Activated B cell treated with CpG ODN at 0.5 μM for 24 hours (primary cell): ENCODE measurements around the gene FIP1L1. TPM values are rescaled to one million over a fixed set of nuclear protein-coding genes. Genes with fewer than 3 reads are reported as not detected.

Experiments used
- ATAC-seq: fragments of 200-7000 bp; cut with Tn5 transposase; one replicate; pipeline ENCODE4 v1.10.0; 2021; ENCODE audit warnings: low read depth, mild to moderate bottlenecking, moderate library complexity
- CTCF ChIA-PET: fragments of 350-600 bp; sonication (Branson Sonifier 250); formaldehyde crosslinking; loops from one replicate; lab custom pipeline; 2021; ENCODE audit warnings: antibody characterized with exemption; lab: Charles Lee
- POLR2A ChIA-PET: fragments of 350-600 bp; sonication (Branson Sonifier 250); formaldehyde crosslinking; loops from one replicate; lab custom pipeline; 2021; ENCODE audit warnings: antibody characterized with exemption; lab: Charles Lee
- DNase-seq: peaks from one replicate; pipeline ENCODE4 v3.0.0; 2022
- H3K27ac Mint-ChIP-seq: one replicate; pipeline ENCODE4 v1.8.0; 2020; ENCODE audit warnings: mixed read lengths
- H3K27me3 Mint-ChIP-seq: one replicate; pipeline ENCODE4 v1.8.0; 2021; ENCODE audit warnings: mixed read lengths
- H3K36me3 Mint-ChIP-seq: one replicate; pipeline ENCODE4 v1.8.0; 2021; ENCODE audit warnings: low read depth, mixed read lengths
- H3K4me1 Mint-ChIP-seq: one replicate; pipeline ENCODE4 v1.8.0; 2021; ENCODE audit warnings: mixed read lengths
- H3K4me3 Mint-ChIP-seq: one replicate; pipeline ENCODE4 v1.8.0; 2020; ENCODE audit warnings: mild to moderate bottlenecking, mixed read lengths
- H3K9me3 Mint-ChIP-seq: one replicate; pipeline ENCODE4 v1.8.0; 2020; ENCODE audit warnings: mixed read lengths
- intact Hi-C: fragments of 100-400 bp; cut with micrococcal nuclease; formaldehyde crosslinking; loops from one replicate; pipeline ENCODE4 v1.15.1; 2024
- total RNA-seq: library from RNA; stranded (reverse); gene quantifications from 2 replicates; pipeline ENCODE4 v1.2.3, GENCODE V29; 2022
- TF ChIP-seq, protein P1 (sequence below): fragments of 200-600 bp; IDR thresholded peaks from one replicate; pipeline ENCODE4 v1.8.0; 2022; ENCODE audit warnings: antibody characterized with exemption, mild to moderate bottlenecking

The FIP1L1 gene
- total RNA-seq, 1 donor from 2014 or later = 80.1 TPM

DNA sequence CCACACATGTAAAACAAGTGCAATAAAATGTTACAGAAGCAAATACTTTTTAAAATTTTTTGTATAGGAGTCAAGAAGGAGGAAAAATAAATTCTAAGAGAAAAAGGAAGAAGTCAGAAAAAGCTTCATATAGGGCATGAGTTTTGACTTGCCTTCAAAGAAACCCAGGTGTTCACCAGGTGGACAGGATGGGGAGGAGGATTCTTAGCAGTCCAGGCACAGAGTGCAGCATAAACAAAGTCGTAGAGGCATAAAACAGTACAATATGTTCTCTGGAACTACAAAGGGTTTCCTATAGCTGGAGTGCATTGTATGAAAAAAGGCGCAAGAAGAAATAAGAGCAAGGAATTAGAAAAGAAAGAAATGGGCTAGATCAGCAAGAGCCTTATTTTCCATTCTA is 9.7 kb upstream of the FIP1L1 start:
- no peak overlapping the region for H3K4me3 Mint-ChIP-seq
- no peak overlapping the region for H3K27ac Mint-ChIP-seq

DNA sequence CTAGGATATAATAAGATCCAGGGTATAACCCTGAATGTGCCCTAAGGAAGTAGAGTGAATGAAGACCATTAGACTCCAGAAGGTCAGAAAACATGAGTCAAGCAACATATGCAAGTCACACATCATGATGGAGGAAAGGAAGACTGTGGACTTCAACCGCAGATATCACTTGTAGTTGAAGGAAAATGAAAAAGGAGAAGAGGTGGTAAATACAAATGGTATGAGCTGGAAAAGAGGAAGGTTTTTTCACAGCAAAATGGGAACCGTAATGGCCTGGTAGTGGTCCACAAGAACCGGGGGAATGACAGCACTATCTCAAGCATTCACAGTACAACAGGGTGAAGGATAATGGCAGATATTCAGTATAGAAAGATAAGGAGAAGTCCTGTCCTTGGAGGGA is 6.4 kb upstream of the FIP1L1 start:
- intact Hi-C loops = no loop called here
- ChIA-PET CTCF (no interaction called here), POLR2A (no interaction called here)
- ATAC-seq = no peak
- TF ChIP-seq, protein P1, sequence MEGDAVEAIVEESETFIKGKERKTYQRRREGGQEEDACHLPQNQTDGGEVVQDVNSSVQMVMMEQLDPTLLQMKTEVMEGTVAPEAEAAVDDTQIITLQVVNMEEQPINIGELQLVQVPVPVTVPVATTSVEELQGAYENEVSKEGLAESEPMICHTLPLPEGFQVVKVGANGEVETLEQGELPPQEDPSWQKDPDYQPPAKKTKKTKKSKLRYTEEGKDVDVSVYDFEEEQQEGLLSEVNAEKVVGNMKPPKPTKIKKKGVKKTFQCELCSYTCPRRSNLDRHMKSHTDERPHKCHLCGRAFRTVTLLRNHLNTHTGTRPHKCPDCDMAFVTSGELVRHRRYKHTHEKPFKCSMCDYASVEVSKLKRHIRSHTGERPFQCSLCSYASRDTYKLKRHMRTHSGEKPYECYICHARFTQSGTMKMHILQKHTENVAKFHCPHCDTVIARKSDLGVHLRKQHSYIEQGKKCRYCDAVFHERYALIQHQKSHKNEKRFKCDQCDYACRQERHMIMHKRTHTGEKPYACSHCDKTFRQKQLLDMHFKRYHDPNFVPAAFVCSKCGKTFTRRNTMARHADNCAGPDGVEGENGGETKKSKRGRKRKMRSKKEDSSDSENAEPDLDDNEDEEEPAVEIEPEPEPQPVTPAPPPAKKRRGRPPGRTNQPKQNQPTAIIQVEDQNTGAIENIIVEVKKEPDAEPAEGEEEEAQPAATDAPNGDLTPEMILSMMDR = no peak
- Mint-ChIP-seq H3K4me3 (no peak overlapping the region), H3K4me1 (peaks cover 10% of the 10 kb centered on the region), H3K27me3 (peaks cover 18% of the 10 kb centered on the region), H3K27ac (no peak overlapping the region), H3K36me3 (peaks cover 5% of the 10 kb centered on the region), H3K9me3 (no peaks in the 10 kb centered on the region)
- no peak for DNase-seq

More for the DNA sequence above, 9.7 kb upstream of the FIP1L1 start:
- Mint-ChIP-seq H3K36me3 (peaks cover 12% of the 10 kb centered on the region), H3K27me3 (peaks cover 18% of the 10 kb centered on the region), H3K4me1 (peaks cover 32% of the 10 kb centered on the region), H3K9me3 (no peaks in the 10 kb centered on the region)
- ATAC-seq (no peak), DNase-seq (no peak)
- ChIA-PET CTCF (no interaction called here), POLR2A (no interaction called here)
- TF ChIP-seq, protein P1 = no peak
- intact Hi-C loops = loop anchor here (2.0 to 10.0 kb wide), 4 partner anchors 380 to 1525 kb away; partner anchors contain the start of genes CHIC2, DCUN1D4 and RASL11B

DNA sequence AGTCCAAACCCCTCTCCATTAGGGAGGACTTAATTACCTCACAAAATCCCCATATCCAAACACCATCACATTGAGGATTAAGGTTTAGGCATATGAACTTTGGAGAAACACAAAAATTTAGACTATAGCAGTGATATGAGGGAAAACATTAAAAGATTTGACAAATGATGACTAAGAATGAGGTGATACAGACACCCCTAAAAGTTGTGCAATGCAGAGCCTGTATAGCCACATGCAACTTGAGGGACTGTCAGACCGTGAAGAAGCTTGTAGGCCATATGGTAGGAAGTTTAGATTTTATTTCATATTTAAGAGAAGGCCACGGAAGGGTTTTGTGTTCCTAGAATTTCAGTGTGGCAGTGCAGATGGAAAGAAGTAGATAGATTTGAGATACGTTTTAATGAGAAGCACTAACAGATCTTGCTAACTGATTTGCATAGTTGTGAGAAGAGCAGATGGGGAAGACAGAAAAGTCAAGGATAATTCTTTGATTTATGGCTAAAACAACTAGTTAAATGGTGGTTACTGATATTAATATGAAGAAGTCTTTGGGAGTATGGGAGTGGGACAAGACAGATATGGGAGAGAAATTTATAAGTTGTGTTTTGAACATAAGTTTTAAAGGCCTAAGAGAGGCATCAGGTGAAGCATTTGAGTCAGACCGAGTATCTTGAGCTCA is 5.5 kb upstream of the FIP1L1 start:
- Mint-ChIP-seq H3K4me3 (no peak overlapping the region), H3K4me1 (peaks cover 5% of the 10 kb centered on the region), H3K9me3 (no peaks in the 10 kb centered on the region), H3K27me3 (peaks cover 18% of the 10 kb centered on the region), H3K36me3 (no peaks in the 10 kb centered on the region), H3K27ac (no peak overlapping the region)
- POLR2A ChIA-PET = no interaction called here
- intact Hi-C loops = no loop called here
- ATAC-seq (no peak), DNase-seq (no peak)
- CTCF ChIA-PET = no interaction called here
- TF ChIP-seq, protein P1 = no peak

DNA sequence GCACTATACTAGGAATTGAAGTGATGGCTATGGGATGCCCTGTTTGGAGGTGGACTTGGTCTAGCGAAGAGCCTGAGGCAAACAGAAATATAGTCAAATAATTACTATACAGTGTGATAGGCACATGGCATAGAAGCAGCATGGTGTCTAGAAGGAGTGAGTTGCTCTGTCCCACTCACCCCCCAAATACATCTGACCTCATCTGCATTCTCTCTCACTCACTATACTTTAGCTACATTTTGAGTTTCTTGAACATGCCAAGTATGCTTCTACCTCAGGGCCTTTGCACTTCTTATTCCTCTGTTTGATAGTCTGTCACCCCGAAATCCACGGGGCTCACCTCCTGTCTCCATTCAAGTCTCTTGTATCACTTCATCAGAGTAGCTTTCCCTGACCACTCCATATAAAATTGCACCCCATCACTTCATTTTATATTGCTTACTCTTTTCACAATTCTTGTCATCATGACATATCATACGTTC is 2.6 kb upstream of the FIP1L1 start:
- peaks cover 12% of the 10 kb centered on the region for H3K27me3 Mint-ChIP-seq
- H3K4me1 Mint-ChIP-seq = peaks cover 27% of the 10 kb centered on the region
- CTCF ChIA-PET = no interaction called here
- H3K36me3 Mint-ChIP-seq = peaks cover 10% of the 10 kb centered on the region
- TF ChIP-seq, protein P1 = no peak
- H3K27ac Mint-ChIP-seq = no peak overlapping the region
- intact Hi-C loops = loop anchor here (5.0 kb wide), 1 partner anchor 857 kb away; no protein-coding TSS in a partner anchor
- H3K9me3 Mint-ChIP-seq = no peaks in the 10 kb centered on the region
- DNase-seq (no peak), ATAC-seq (no peak)
- POLR2A ChIA-PET = no interaction called here
- H3K4me3 Mint-ChIP-seq = no peak overlapping the region

DNA sequence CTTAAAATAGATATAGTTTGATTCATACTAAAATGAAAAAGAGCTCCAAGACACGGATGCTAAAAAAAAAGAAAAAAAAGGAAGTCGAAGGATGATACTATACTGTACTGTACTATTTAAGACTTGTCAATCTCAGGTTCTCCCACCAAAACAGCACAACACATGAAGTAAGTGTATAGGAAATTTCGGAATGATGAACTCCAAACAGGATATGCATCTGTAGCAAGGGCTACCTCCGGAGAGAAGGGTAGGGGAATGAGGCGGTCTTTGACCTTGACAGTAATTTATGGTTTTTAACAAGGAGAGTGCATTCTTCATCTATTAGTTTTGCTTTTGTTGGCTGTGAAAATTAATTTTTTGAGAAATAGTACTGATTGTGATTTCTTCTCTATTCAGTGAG is 541 bp upstream of the FIP1L1 start:
- intact Hi-C loops = loop anchor here (1.0 to 5.0 kb wide), 2 partner anchors 11 to 855 kb away; partner anchors contain the start of gene SCFD2
- Mint-ChIP-seq H3K27ac (peak overlapping the region; percentile 98), H3K4me3 (peak overlapping the region; percentile 99), H3K4me1 (peaks cover 34% of the 10 kb centered on the region), H3K9me3 (no peaks in the 10 kb centered on the region), H3K27me3 (no peaks in the 10 kb centered on the region), H3K36me3 (peaks cover 15% of the 10 kb centered on the region)
- CTCF ChIA-PET = no interaction called here
- POLR2A ChIA-PET = interaction anchor here (0.5 to 1.2 kb wide), 4 partner anchors 11 to 1536 kb away, joined by 3 to 19 read pairs (median 4); partner anchors contain the start of gene SCFD2
- TF ChIP-seq, protein P1 = no peak
- no peak for ATAC-seq
- no peak for DNase-seq
